GM12801 (cell line): ENCODE data around the gene EVA1B.

ENCODE experiments used
- CTCF ChIP-seq: IDR thresholded peaks from one replicate; pipeline ENCODE4 v1.5.1; 2011; ENCODE audit warnings: control low read depth; ENCODE audit not compliant: insufficient read length; ENCODE audit errors: extremely low read depth

The EVA1B gene

GRCh38 chr1:36287595-36287994, 35.9 kb downstream of the EVA1B start:
- TF ChIP-seq CTCF = no peak

GRCh38 chr1:36286802-36287201, 36.6 kb downstream of the EVA1B start:
- TF ChIP-seq CTCF = no peak

- TF ChIP-seq CTCF = no peak
Observed at GRCh38 chr1:36285443-36286101, 37.9 kb downstream of the EVA1B start.

GRCh38 chr1:36284517-36284916, 38.9 kb downstream of the EVA1B start:
- no peak for TF ChIP-seq CTCF

GRCh38 chr1:36284061-36284460, 39.4 kb downstream of the EVA1B start:
- TF ChIP-seq CTCF = no peak

GRCh38 chr1:36279789-36280296, 43.6 kb downstream of the EVA1B start:
- no peak for TF ChIP-seq CTCF

GRCh38 chr1:36279110-36279788, 44.2 kb downstream of the EVA1B start:
- TF ChIP-seq CTCF = no peak
